Measurements from ENCODE around the gene TSPAN18.
A peak's percentile ranks its signal among the peaks of the same experiment; 100 is the strongest.

TSPAN18 gene

DNA sequence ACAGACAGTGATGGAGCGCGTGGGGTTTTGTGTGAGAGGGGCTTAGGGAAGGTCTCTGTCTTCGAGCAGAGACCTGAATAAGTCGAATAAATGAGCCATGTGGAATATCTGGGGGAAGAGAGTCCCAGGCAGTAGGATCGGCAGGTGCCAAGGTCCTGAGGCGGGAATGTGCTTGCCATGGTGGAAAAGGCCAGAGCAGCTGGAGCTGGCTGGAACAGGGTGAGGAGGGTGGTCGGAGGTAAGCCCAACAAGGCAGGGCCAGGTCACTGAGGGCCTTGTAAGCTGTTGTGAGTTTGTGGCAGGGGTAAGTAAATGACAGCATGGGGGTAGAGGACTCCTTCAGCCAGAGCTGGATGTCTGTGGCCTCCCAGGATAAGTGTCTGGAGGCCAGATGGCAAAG, 152.7 kb downstream of the TSPAN18 start:
- Histone ChIP-seq H3K4ac (ENCODE audit: low read depth in 1 of 2, low read length in 2 of 2) (no peak overlapping the region), H4K8ac (ENCODE audit: low read length) (no peak overlapping the region), H3K18ac (ENCODE audit: low read depth in 1 of 2, low read length in 2 of 2) (no peak overlapping the region), H2BK120ac (ENCODE audit: low read depth, low read length) (no peak overlapping the region), H3K79me1 (replicated peaks; ENCODE audit: low read length, poor library complexity, severe bottlenecking) (no peaks in the 10 kb centered on the region), H2AK5ac (ENCODE audit: low read length, severe bottlenecking) (no peak overlapping the region), H2BK12ac (ENCODE audit: low read length in 2 of 2) (no peak overlapping the region), H3K23ac (ENCODE audit: low read length in 2 of 2) (no peak overlapping the region), H3K14ac (ENCODE audit: low read length in 2 of 2) (peak overlapping the region in 1 of 2 experiments; percentile 69), H3K36me3 (ENCODE audit: control insufficient read depth in 1 of 2, insufficient read depth in 2 of 2, low read depth in 1 of 2, low read length in 2 of 2) (no peaks in the 10 kb centered on the region), H3K9ac (ENCODE audit: low read length) (no peak overlapping the region), H3K27ac (ENCODE audit: low read length, poor library complexity, severe bottlenecking) (no peak overlapping the region), H3K4me1 (ENCODE audit: control insufficient read depth, insufficient read depth, low read depth, low read length) (peaks cover 6% of the 10 kb centered on the region), H2BK15ac (ENCODE audit: low read depth, poor library complexity, severe bottlenecking) (no peak overlapping the region), H2BK5ac (ENCODE audit: low read depth, low read length, poor library complexity, severe bottlenecking) (no peak overlapping the region), H3K4me3 (ENCODE audit: insufficient read depth in 1 of 2, low read depth in 1 of 2, low read length in 2 of 2) (no peak overlapping the region), H3K9me3 (ENCODE audit: control insufficient read depth, low read length) (no peaks in the 10 kb centered on the region), H2AFZ (ENCODE audit: low read depth, low read length) (no peak overlapping the region), H3K4me2 (ENCODE audit: low read length, poor library complexity, severe bottlenecking) (no peak overlapping the region), H3K27me3 (ENCODE audit: control insufficient read depth in 1 of 2, insufficient read depth in 1 of 2, low read length in 2 of 2) (peaks cover 86 to 99% of the 10 kb centered on the region in 2 experiments), H4K91ac (ENCODE audit: low read length) (no peak overlapping the region)
- 96% methylated on average over 7 of the region's 7 CpGs for WGBS
- DNase-seq: no peak

DNA sequence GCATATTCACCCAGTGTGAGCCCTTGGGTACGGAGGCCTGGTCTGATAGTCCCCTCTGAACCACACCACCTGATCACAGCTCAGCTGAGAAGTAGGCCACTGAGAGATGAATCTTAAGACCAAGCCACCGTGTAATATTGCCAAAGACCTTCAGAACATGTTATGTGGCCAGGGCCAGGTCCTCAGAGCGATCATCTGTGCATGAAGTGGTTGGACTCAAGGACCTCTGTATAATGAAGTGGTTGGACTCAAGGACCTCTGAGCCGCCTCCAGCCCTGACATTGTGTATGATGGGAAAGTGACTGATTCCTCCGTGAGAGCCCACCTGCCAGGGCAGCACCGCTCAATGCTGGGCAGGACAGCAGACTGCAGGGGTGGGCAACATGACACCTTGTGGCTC, 153.7 kb downstream of the TSPAN18 start:
- H2BK120ac ChIP-seq (ENCODE audit: low read depth, low read length): no peak overlapping the region
- no peaks in the 10 kb centered on the region for H3K79me1 ChIP-seq (replicated peaks; ENCODE audit: low read length, poor library complexity, severe bottlenecking)
- H3K4me1 ChIP-seq (ENCODE audit: control insufficient read depth, insufficient read depth, low read depth, low read length): peaks cover 6% of the 10 kb centered on the region
- H4K91ac ChIP-seq (ENCODE audit: low read length): no peak overlapping the region
- H3K27me3 ChIP-seq (ENCODE audit: control insufficient read depth in 1 of 2, insufficient read depth in 1 of 2, low read length in 2 of 2): peaks cover 87 to 95% of the 10 kb centered on the region in 2 experiments
- no peak overlapping the region for H3K23ac ChIP-seq (ENCODE audit: low read length in 2 of 2)
- no peak overlapping the region for H3K18ac ChIP-seq (ENCODE audit: low read depth in 1 of 2, low read length in 2 of 2)
- no peaks in the 10 kb centered on the region for H3K9me3 ChIP-seq (ENCODE audit: control insufficient read depth, low read length)
- no peak overlapping the region for H3K9ac ChIP-seq (ENCODE audit: low read length)
- no peak overlapping the region for H3K4me2 ChIP-seq (ENCODE audit: low read length, poor library complexity, severe bottlenecking)
- no peak overlapping the region for H3K4ac ChIP-seq (ENCODE audit: low read depth in 1 of 2, low read length in 2 of 2)
- no peak overlapping the region for H2BK12ac ChIP-seq (ENCODE audit: low read length in 2 of 2)
- no peak overlapping the region for H3K14ac ChIP-seq (ENCODE audit: low read length in 2 of 2)
- 98% methylated on average over 6 of the region's 6 CpGs for WGBS
- H2BK5ac ChIP-seq (ENCODE audit: low read depth, low read length, poor library complexity, severe bottlenecking): no peak overlapping the region
- H2AK5ac ChIP-seq (ENCODE audit: low read length, severe bottlenecking): no peak overlapping the region
- no peaks in the 10 kb centered on the region for H3K36me3 ChIP-seq (ENCODE audit: control insufficient read depth in 1 of 2, insufficient read depth in 2 of 2, low read depth in 1 of 2, low read length in 2 of 2)
- H2AFZ ChIP-seq (ENCODE audit: low read depth, low read length): no peak overlapping the region
- H4K8ac ChIP-seq (ENCODE audit: low read length): no peak overlapping the region
- no peak overlapping the region for H3K27ac ChIP-seq (ENCODE audit: low read length, poor library complexity, severe bottlenecking)
- H2BK15ac ChIP-seq (ENCODE audit: low read depth, poor library complexity, severe bottlenecking): no peak overlapping the region
- H3K4me3 ChIP-seq (ENCODE audit: insufficient read depth in 1 of 2, low read depth in 1 of 2, low read length in 2 of 2): no peak overlapping the region
- no peak for DNase-seq

DNA sequence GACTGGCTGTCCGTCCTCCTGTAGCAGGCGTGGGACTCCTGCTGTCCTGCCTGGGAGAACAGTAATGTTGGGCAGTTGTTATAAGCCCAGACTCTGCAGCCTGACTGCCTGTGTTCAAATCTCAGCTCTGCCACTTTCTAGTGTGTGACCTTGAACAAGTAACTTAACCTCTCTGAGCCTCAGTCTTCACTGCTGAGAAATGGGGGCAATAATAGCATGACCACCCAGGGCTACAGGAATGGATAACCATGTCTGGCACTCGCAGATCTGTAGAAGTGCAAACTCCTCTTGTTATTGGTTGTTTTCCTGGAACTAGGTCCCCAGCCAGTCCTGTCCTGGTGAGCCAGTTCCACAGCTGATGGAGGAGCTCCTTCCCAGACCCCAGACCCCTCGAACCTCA, 154.2 kb downstream of the TSPAN18 start:
- no peak overlapping the region for H3K4me2 ChIP-seq (ENCODE audit: low read length, poor library complexity, severe bottlenecking)
- no peak overlapping the region for H3K18ac ChIP-seq (ENCODE audit: low read depth in 1 of 2, low read length in 2 of 2)
- no peak overlapping the region for H2BK120ac ChIP-seq (ENCODE audit: low read depth, low read length)
- H3K27ac ChIP-seq (ENCODE audit: low read length, poor library complexity, severe bottlenecking): no peak overlapping the region
- no peak overlapping the region for H2AFZ ChIP-seq (ENCODE audit: low read depth, low read length)
- H2BK5ac ChIP-seq (ENCODE audit: low read depth, low read length, poor library complexity, severe bottlenecking): no peak overlapping the region
- H3K4me1 ChIP-seq (ENCODE audit: control insufficient read depth, insufficient read depth, low read depth, low read length): peaks cover 6% of the 10 kb centered on the region
- H3K14ac ChIP-seq (ENCODE audit: low read length in 2 of 2): no peak overlapping the region
- no peak overlapping the region for H2BK12ac ChIP-seq (ENCODE audit: low read length in 2 of 2)
- H4K91ac ChIP-seq (ENCODE audit: low read length): no peak overlapping the region
- H3K4ac ChIP-seq (ENCODE audit: low read depth in 1 of 2, low read length in 2 of 2): no peak overlapping the region
- H4K8ac ChIP-seq (ENCODE audit: low read length): no peak overlapping the region
- H3K23ac ChIP-seq (ENCODE audit: low read length in 2 of 2): no peak overlapping the region
- no peak overlapping the region for H2BK15ac ChIP-seq (ENCODE audit: low read depth, poor library complexity, severe bottlenecking)
- no peak for DNase-seq
- H3K4me3 ChIP-seq (ENCODE audit: insufficient read depth in 1 of 2, low read depth in 1 of 2, low read length in 2 of 2): no peak overlapping the region
- no peaks in the 10 kb centered on the region for H3K9me3 ChIP-seq (ENCODE audit: control insufficient read depth, low read length)
- no peak overlapping the region for H2AK5ac ChIP-seq (ENCODE audit: low read length, severe bottlenecking)
- peaks cover 88 to 91% of the 10 kb centered on the region in 2 experiments for H3K27me3 ChIP-seq (ENCODE audit: control insufficient read depth in 1 of 2, insufficient read depth in 1 of 2, low read length in 2 of 2)
- no peak overlapping the region for H3K9ac ChIP-seq (ENCODE audit: low read length)
- no peaks in the 10 kb centered on the region for H3K36me3 ChIP-seq (ENCODE audit: control insufficient read depth in 1 of 2, insufficient read depth in 2 of 2, low read depth in 1 of 2, low read length in 2 of 2)
- WGBS: 93% methylated on average over 4 of the region's 4 CpGs
- no peaks in the 10 kb centered on the region for H3K79me1 ChIP-seq (replicated peaks; ENCODE audit: low read length, poor library complexity, severe bottlenecking)

DNA sequence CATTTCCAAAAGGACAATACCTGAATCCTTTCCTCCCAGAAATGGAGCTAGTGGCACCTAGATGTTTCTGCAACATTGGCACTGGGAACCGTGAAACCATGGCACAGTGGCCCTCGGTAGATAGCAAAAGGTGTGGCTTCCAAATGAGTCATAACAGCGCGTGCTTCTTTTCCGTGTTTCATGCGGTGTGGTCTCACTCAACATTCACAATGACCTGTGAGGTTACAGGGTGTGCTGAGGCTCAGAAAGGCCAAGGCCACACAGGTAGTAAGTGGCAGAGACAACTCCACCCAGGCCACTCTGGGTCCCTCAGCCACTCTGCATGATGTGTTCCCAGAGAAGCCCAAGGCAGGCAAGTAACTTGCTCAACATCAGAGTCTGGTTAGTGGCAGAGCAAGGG, 156.5 kb downstream of the TSPAN18 start:
- Histone ChIP-seq H2AFZ (ENCODE audit: low read depth, low read length) (no peak overlapping the region), H4K8ac (ENCODE audit: low read length) (no peak overlapping the region), H3K4me3 (ENCODE audit: insufficient read depth in 1 of 2, low read depth in 1 of 2, low read length in 2 of 2) (no peak overlapping the region), H3K9me3 (ENCODE audit: control insufficient read depth, low read length) (no peaks in the 10 kb centered on the region), H2BK12ac (ENCODE audit: low read length in 2 of 2) (no peak overlapping the region), H3K27ac (ENCODE audit: low read length, poor library complexity, severe bottlenecking) (no peak overlapping the region), H3K4me2 (ENCODE audit: low read length, poor library complexity, severe bottlenecking) (no peak overlapping the region), H3K4ac (ENCODE audit: low read depth in 1 of 2, low read length in 2 of 2) (no peak overlapping the region), H3K79me1 (replicated peaks; ENCODE audit: low read length, poor library complexity, severe bottlenecking) (no peaks in the 10 kb centered on the region), H2AK5ac (ENCODE audit: low read length, severe bottlenecking) (no peak overlapping the region), H3K27me3 (ENCODE audit: control insufficient read depth in 1 of 2, insufficient read depth in 1 of 2, low read length in 2 of 2) (peaks cover 68 to 80% of the 10 kb centered on the region in 2 experiments), H3K9ac (ENCODE audit: low read length) (no peak overlapping the region), H3K36me3 (ENCODE audit: control insufficient read depth in 1 of 2, insufficient read depth in 2 of 2, low read depth in 1 of 2, low read length in 2 of 2) (no peaks in the 10 kb centered on the region), H3K23ac (ENCODE audit: low read length in 2 of 2) (no peak overlapping the region), H3K14ac (ENCODE audit: low read length in 2 of 2) (no peak overlapping the region), H3K18ac (ENCODE audit: low read depth in 1 of 2, low read length in 2 of 2) (no peak overlapping the region), H2BK5ac (ENCODE audit: low read depth, low read length, poor library complexity, severe bottlenecking) (no peak overlapping the region), H2BK15ac (ENCODE audit: low read depth, poor library complexity, severe bottlenecking) (no peak overlapping the region), H4K91ac (ENCODE audit: low read length) (no peak overlapping the region), H3K4me1 (ENCODE audit: control insufficient read depth, insufficient read depth, low read depth, low read length) (no peaks in the 10 kb centered on the region), H2BK120ac (ENCODE audit: low read depth, low read length) (no peak overlapping the region)
- DNase-seq: no peak
- 85% methylated on average over 6 of the region's 6 CpGs for WGBS

Measured in mesenchymal stem cell (in vitro differentiated cells and primary cell).